MM.1S (cell line): ENCODE measurements around the gene MYH6.

ENCODE experiments used
- DNase-seq: peaks from one replicate; pipeline ENCODE4 v3.0.0-alpha.2; 2015
- H2AFZ ChIP-seq: fragments of 300-600 bp; sonication (generic); 2 replicates; pipeline ENCODE4 v1.6.0; 2016; ENCODE audit warnings: antibody characterized with exemption, low read length
- H3F3A ChIP-seq: fragments of 300-600 bp; sonication (generic); 2 replicates; pipeline ENCODE4 v1.6.1; 2016; ENCODE audit warnings: mild to moderate bottlenecking, antibody characterized with exemption, low read length, moderate library complexity, mixed read lengths; ENCODE audit not compliant: insufficient read depth
- H3K27ac ChIP-seq: fragments of 300-600 bp; sonication (generic); 2 replicates; pipeline ENCODE4 v1.5.1; 2016; ENCODE audit warnings: mild to moderate bottlenecking, low read length
- H3K27me3 ChIP-seq: fragments of 300-600 bp; sonication (generic); replicated peaks from 2 replicates; pipeline ENCODE4 v1.6.0; 2016; ENCODE audit warnings: low read length; ENCODE audit not compliant: insufficient read depth
- H3K36me3 ChIP-seq: fragments of 300-600 bp; sonication (generic); replicated peaks from 2 replicates; pipeline ENCODE4 v1.6.1; 2016; ENCODE audit warnings: mild to moderate bottlenecking, low read length, mixed read lengths; ENCODE audit not compliant: insufficient read depth
- H3K4me1 ChIP-seq: fragments of 300-600 bp; sonication (generic); 2 replicates; pipeline ENCODE4 v1.6.1; 2016; ENCODE audit warnings: low read length, mixed read lengths
- H3K4me2 ChIP-seq: fragments of 300-600 bp; sonication (generic); 2 replicates; pipeline ENCODE4 v1.6.0; 2016; ENCODE audit warnings: low read depth, low read length
- H3K4me3 ChIP-seq: fragments of 300-600 bp; sonication (generic); 2 replicates; pipeline ENCODE4 v1.5.1; 2016; ENCODE audit warnings: low read length, mixed read lengths
- H3K79me2 ChIP-seq: fragments of 300-600 bp; sonication (generic); 2 replicates; pipeline ENCODE4 v1.6.1; 2016; ENCODE audit warnings: mixed run types, low read length, mixed read lengths
- H3K9ac ChIP-seq: fragments of 300-600 bp; sonication (generic); 2 replicates; pipeline ENCODE4 v1.6.1; 2016; ENCODE audit warnings: low read length, mixed read lengths
- H3K9me2 ChIP-seq: fragments of 300-600 bp; sonication (generic); replicated peaks from 2 replicates; pipeline ENCODE4 v1.6.1; 2016; ENCODE audit warnings: mild to moderate bottlenecking, low read length, mixed read lengths; ENCODE audit not compliant: insufficient read depth
- H3K9me3 ChIP-seq: fragments of 300-600 bp; sonication (generic); replicated peaks from 2 replicates; pipeline ENCODE4 v1.6.1; 2016; ENCODE audit warnings: mild to moderate bottlenecking, low read length, mixed read lengths; ENCODE audit not compliant: insufficient read depth
- H4K20me1 ChIP-seq: fragments of 300-600 bp; sonication (generic); 2 replicates; pipeline ENCODE4 v1.6.1; 2016; ENCODE audit warnings: mild to moderate bottlenecking, low read length, moderate library complexity, mixed read lengths; ENCODE audit not compliant: insufficient read depth
- EZH2 ChIP-seq: fragments of 300-600 bp; sonication (generic); optimal IDR thresholded peaks from 2 replicates; pipeline ENCODE3; 2017; ENCODE audit warnings: low read depth, mild to moderate bottlenecking, antibody characterized with exemption, low read length, mixed read lengths
- EZH2phosphoT487 ChIP-seq: fragments of 300-600 bp; sonication (generic); IDR thresholded peaks from 2 replicates; pipeline ENCODE4 v1.6.1; 2018; ENCODE audit warnings: antibody characterized with exemption, low read length
- TF ChIP-seq, protein P1 (sequence below): fragments of 300-600 bp; sonication (generic); IDR thresholded peaks from 2 replicates; pipeline ENCODE4 v1.5.1; 2016; ENCODE audit warnings: antibody characterized with exemption, low read length, mixed read lengths

The MYH6 gene

DNA sequence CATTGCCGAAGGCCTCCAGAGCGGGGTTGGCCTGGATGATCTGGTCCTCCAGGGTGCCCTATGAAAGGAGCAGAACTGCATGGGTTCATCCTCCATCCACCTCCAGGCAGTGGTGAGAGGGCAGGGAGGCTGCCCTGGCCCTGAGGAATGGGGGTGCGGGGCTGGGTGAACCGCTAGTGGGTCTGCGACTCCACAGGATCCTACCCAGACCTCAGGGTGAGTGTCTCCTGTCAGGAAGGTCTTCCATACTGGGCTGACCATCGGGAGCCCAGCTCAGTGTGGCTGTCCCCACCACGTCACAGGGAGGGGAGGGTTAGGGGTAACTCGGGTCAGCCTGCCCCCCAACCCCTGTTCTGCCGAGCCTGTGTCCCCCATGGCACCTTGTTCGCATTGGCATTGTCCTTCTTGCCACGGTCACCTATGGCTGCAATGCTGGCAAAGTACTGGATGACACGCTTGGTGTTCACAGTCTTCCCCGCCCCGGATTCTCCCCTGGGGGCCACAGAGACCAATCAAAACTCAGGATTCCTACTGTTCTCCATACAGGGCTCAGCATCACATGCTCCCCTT, 3.7 kb downstream of the MYH6 start:
- TF ChIP-seq EZH2 (no peak), EZH2phosphoT487 (no peak)
- TF ChIP-seq, protein P1, sequence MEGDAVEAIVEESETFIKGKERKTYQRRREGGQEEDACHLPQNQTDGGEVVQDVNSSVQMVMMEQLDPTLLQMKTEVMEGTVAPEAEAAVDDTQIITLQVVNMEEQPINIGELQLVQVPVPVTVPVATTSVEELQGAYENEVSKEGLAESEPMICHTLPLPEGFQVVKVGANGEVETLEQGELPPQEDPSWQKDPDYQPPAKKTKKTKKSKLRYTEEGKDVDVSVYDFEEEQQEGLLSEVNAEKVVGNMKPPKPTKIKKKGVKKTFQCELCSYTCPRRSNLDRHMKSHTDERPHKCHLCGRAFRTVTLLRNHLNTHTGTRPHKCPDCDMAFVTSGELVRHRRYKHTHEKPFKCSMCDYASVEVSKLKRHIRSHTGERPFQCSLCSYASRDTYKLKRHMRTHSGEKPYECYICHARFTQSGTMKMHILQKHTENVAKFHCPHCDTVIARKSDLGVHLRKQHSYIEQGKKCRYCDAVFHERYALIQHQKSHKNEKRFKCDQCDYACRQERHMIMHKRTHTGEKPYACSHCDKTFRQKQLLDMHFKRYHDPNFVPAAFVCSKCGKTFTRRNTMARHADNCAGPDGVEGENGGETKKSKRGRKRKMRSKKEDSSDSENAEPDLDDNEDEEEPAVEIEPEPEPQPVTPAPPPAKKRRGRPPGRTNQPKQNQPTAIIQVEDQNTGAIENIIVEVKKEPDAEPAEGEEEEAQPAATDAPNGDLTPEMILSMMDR = no peak
- H2AFZ ChIP-seq = no peak overlapping the region
- H3K9me2 ChIP-seq = no peaks in the 10 kb centered on the region
- no peaks in the 10 kb centered on the region for H3K36me3 ChIP-seq
- no peaks in the 10 kb centered on the region for H4K20me1 ChIP-seq
- no peaks in the 10 kb centered on the region for H3K4me1 ChIP-seq
- H3K27ac ChIP-seq = no peak overlapping the region
- no peaks in the 10 kb centered on the region for H3K79me2 ChIP-seq
- DNase-seq = no peak
- no peaks in the 10 kb centered on the region for H3F3A ChIP-seq
- H3K9me3 ChIP-seq = no peaks in the 10 kb centered on the region
- H3K9ac ChIP-seq = no peak overlapping the region
- no peak overlapping the region for H3K4me3 ChIP-seq
- peaks cover 26% of the 10 kb centered on the region for H3K27me3 ChIP-seq
- H3K4me2 ChIP-seq = no peak overlapping the region

DNA sequence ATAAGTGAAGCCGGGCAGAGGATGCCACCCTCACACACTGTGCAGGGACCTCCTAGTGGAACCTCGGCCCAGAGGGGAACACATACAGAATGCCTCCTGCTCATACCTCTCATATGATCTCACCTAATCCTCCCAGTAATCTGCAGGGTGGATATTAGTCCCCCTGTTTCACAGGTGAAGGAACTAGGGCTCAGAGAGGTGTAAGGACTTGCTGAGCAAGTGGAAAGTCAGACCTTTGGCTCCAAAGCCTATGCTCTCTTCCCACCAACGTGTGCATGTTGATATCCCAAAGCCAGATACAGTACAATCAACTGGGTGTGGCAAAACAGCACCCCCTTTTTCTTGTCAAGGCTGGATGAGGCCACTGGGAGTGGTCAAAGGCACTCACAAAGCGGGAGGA, 4.2 kb downstream of the MYH6 start:
- Histone ChIP-seq H3K27ac (no peak overlapping the region), H2AFZ (no peak overlapping the region), H3K9me3 (no peaks in the 10 kb centered on the region), H4K20me1 (no peaks in the 10 kb centered on the region), H3K9ac (no peak overlapping the region), H3K4me1 (no peaks in the 10 kb centered on the region), H3K27me3 (peaks cover 26% of the 10 kb centered on the region), H3K79me2 (no peaks in the 10 kb centered on the region), H3K4me2 (no peak overlapping the region), H3K9me2 (no peaks in the 10 kb centered on the region), H3K36me3 (no peaks in the 10 kb centered on the region), H3K4me3 (no peak overlapping the region), H3F3A (no peaks in the 10 kb centered on the region)
- TF ChIP-seq EZH2phosphoT487 (no peak), EZH2 (no peak)
- TF ChIP-seq, protein P1 = no peak
- DNase-seq = no peak

DNA sequence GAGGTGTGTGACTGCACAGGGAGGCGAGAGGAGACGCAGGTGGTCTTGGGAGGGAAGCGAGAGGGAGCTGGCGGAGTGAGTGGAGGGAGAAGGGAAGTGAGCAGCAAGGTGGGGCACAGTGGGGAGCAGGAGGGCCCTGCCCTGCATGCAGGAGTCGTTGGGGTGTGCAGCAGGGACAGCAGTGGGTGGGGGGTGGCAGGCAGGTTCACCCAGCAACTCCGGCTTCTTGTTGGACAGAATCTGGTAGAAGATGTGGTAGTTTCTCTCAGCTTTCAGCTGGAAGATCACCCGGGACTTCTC, 5.0 kb downstream of the MYH6 start:
- no peak overlapping the region for H2AFZ ChIP-seq
- no peak overlapping the region for H3K9ac ChIP-seq
- H4K20me1 ChIP-seq = no peaks in the 10 kb centered on the region
- no peaks in the 10 kb centered on the region for H3K79me2 ChIP-seq
- H3K4me1 ChIP-seq = no peaks in the 10 kb centered on the region
- peaks cover 20% of the 10 kb centered on the region for H3K27me3 ChIP-seq
- no peaks in the 10 kb centered on the region for H3K36me3 ChIP-seq
- no peak overlapping the region for H3K4me3 ChIP-seq
- no peak for DNase-seq
- no peaks in the 10 kb centered on the region for H3K9me2 ChIP-seq
- H3K9me3 ChIP-seq = no peaks in the 10 kb centered on the region
- H3K27ac ChIP-seq = no peak overlapping the region
- no peaks in the 10 kb centered on the region for H3F3A ChIP-seq
- TF ChIP-seq, protein P1 = no peak
- TF ChIP-seq EZH2 = no peak
- no peak for TF ChIP-seq EZH2phosphoT487
- H3K4me2 ChIP-seq = no peak overlapping the region
